Right lobe of liver (tissue), 4 donors: ENCODE results near the gene ZBTB21.

Experiments
- POLR2A ChIP-seq: fragments of 450-650 bp; IDR thresholded peaks from one replicate; pipeline ENCODE4 v1.6.1; 2017; ENCODE audit warnings: antibody characterized with exemption, mild to moderate bottlenecking
- TF ChIP-seq, protein P1 (sequence below), 4 donors: fragments of 200-600 bp in 3 of 4; fragments of 450-650 bp in 1 of 4; IDR thresholded peaks; one replicate each; pipeline versions ENCODE4 v1.5.1 to v1.8.0; 2016 to 2022; ENCODE audit warnings: antibody characterized with exemption in 4 of 4, mild to moderate bottlenecking in 2 of 4
- donor health status: DM: no; HTN: no; CAD: no.
- donor health status: DM: no; HTN: no; CAD: no.
- donor health status: DM: no; HTN: yes; CAD: no.

DNA sequence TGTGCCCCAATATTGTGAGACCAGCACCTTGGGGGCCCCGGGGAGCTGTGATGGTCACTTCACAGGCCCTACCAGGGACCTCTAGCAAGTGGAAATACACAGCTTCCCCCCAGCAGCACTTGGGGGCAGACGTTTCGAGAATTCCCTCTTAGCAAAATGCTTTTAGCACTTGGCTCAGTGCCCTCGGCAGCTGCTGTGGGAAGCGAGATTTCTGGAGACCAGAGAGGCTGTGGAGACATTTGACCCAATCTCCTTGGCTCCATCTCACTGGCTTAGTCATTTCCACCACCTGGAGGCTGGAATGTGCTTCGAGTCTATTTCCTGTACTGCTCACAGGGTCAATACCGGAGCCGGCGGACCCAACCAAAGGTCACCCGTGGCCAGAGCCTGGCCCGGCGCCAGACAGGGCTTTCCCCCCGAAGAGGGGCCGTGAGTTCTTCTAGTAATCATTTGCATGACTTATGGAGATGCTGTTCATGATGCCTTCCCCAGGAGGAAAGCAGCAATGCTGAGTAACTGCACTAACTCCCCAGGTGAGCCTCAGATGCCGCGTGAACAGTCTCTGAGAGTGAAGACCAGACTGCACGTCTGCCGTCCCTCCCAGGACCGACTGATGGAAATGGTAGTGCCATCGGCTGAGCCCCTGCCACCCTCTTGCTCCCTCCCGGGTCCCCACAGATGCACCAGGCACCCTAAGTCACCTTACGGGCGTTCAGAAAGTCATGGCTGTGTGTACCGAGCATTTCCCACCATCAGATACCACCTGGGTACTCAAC, 52.0 kb downstream of the ZBTB21 start:
- TF ChIP-seq POLR2A: no peak
- TF ChIP-seq, protein P1, sequence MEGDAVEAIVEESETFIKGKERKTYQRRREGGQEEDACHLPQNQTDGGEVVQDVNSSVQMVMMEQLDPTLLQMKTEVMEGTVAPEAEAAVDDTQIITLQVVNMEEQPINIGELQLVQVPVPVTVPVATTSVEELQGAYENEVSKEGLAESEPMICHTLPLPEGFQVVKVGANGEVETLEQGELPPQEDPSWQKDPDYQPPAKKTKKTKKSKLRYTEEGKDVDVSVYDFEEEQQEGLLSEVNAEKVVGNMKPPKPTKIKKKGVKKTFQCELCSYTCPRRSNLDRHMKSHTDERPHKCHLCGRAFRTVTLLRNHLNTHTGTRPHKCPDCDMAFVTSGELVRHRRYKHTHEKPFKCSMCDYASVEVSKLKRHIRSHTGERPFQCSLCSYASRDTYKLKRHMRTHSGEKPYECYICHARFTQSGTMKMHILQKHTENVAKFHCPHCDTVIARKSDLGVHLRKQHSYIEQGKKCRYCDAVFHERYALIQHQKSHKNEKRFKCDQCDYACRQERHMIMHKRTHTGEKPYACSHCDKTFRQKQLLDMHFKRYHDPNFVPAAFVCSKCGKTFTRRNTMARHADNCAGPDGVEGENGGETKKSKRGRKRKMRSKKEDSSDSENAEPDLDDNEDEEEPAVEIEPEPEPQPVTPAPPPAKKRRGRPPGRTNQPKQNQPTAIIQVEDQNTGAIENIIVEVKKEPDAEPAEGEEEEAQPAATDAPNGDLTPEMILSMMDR (IDR thresholded peaks at IDR 0.05): peak; percentile 34 to 46 (median 36)
